GM21786 (cell line): Measurements from ENCODE around the gene KHSRP.
A peak's percentile ranks its signal among the peaks of the same experiment; 100 is the strongest.

Experiments
- ATAC-seq: cut with Tn5 transposase; IDR thresholded peaks from one replicate; pipeline ENCODE4 v1.9.1; 2021; ENCODE audit not compliant: unreplicated experiment

The KHSRP gene

GRCh38 chr19:6393983-6394412 is 30.6 kb downstream of the KHSRP start:
- ATAC-seq = no peak

DNA sequence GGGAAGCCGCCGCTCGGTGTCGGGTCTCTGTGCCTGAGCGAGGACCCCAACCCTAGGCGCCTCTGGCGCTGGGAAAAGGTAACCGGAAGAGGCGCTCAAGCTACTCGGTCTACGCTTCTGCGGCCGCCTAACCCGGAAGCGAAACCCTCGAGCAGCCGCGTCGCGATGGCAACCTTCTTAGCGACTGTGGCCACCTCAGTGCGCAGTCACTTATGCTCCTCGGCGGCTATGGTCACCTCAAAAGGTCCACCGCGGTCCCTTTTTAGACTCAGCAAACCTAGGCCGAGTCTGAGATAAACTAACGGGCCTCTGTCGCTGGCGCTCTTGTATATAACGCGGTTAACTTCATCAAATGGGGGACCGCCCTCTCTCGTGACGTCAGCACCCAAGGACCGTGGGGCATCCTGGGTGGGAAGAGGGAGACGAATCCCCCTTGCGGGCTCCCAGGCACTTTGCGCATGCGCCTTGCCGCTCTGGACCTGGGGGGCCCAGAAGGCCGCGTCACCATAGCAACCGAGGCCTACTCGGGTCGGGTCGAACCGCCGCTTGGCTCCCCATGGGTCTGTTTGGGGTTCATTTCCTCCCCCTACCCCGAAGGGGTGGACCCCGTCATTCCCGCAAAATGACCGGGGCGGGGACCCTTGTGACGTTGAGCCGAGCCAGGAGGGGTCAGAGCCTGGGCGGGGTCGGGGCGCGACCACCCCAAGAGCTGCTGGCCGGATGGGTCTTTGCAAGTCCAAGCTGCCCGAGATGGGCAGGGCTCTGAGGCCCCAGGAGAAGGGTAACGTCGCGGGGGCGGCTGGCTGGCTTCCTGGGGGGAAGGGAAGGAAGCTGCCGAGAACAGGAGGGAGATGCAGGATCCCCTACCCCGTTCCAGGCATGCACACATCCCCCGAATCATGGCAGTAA is 31.3 kb downstream of the KHSRP start, which contains the start of gene GTF2F1:
Gene GTF2F1, minus strand, starts transcription at position 91 of the 909 bp plus-strand sequence. CDS start 169 bp downstream, outside the sequence.
- peak; percentile 74 for ATAC-seq

DNA sequence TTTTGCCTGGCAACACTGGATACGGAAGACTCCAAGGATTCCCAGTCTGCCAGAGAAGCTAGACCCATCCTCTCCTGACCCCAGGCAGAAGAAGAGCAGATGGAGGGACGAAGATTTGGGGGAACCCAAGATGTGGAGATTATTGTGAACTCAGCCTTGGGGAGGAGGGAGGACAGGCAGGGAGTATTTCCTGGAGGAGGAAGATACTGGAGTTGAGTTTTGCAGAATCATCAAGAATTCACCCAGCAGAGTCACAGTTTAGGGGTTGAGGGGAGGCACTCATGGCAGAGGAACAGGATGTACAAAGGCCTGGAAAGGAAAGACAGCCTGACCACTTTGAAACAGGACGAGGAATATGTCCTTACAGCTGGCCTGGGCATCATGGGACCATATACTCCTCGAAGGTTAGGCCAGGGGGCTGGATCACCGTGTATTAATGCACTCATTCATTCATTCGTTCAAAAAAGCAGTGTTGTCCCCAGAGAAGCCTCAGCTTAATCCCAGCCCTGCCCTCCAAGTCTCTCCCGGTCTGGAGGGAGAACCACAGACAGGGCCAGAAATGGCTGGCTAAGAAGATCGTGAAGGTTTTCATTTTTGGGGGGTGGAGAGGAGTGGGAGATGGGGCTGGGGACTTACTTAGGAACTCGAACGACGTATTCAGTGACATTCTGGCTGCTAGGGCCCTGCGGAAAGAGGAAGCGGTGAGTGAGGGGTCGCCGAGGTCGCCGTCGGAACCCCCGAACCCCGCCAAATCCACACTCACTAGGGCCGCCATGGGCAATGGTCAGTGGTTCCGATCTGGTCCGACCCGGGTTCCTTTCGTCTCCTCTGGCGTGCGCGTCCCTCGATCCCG is 32.2 kb downstream of the KHSRP start:
- ATAC-seq = no peak

- no peak for ATAC-seq
These were observed 37.2 kb downstream of the KHSRP start for GRCh38 chr19:6387372-6387771.

DNA sequence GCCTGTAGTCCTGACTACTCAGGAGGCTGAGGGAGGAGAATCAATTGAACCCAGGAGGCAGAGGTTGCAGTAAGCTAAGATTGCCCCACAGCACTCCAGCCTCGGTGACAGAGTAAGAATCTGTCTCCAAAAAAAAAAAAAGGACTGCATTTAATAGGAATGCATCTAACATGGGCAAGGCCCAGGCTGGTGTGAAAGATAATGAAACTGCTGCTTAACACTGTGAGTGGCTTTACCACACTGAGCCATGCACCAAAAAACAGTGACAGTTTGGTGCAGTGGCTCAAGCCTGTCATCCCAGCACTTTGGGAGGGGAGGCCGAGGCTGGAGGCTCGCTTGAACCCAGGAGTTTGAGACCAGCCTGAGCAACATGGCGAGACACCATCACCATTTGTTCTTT is 40.2 kb downstream of the KHSRP start:
- ATAC-seq = no peak

GRCh38 chr19:6383188-6383587 is 41.4 kb downstream of the KHSRP start:
- ATAC-seq = no peak

DNA sequence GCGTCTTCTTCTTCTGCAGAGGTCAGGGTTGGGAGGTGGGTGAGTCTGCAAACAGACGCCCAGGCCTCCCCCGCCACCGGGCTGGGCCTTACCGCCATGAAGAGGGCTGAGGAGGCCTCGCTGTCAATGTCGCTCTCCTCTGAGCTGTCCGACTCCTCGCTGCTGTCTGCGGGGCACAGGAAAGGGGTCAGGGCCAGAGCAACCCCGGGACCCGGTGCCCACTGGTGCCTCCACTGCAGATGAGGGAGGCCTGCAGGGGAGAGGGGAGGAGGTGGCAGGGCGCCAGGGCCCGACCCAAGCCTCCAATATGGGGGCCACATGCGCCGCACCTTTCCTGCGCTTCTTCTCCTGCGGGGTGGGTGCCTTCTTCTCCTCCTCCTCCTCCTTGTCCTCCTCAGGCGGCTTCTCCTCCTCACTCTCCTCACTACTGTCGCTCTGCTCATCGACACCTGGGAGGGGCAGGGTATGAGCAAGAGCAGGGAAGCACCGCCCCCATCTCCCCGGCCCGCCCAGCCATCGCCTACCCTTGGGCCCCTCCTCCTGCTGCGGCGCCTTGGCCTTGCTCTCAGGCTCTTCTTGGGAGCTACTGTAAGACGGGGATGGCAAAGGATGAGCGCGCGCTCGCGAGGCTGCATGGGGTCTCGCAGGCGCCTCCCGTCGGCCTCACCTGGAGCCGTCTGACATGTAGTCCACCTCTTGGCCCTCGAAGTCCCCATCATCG is 43.4 kb downstream of the KHSRP start:
- no peak for ATAC-seq

DNA sequence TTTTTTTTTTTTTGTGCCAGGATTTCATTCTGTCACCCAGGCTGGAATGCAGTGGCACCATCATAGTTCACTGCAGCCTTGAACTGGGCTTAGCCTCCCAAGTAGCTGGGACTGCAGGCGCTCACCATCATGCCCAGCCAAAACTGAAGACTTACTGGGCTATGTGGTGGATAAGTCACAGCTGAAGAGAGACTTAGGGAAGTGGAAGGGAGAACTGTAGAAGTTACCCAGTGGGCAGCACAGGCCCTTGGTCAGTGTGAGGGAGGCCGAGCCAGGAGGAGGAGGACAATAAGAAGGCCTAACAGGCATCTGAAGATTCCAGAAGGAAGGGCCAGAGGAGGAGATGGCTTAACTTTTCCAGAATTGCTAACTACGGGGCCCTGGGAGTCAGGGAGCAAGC is 44.9 kb downstream of the KHSRP start:
- ATAC-seq = no peak

- ATAC-seq = no peak
These were observed 46.1 kb downstream of the KHSRP start for GRCh38 chr19:6378486-6378885.

- ATAC-seq = no peak
These were observed 46.6 kb downstream of the KHSRP start for GRCh38 chr19:6378041-6378440.

- no peak for ATAC-seq
These were observed 48.0 kb downstream of the KHSRP start for GRCh38 chr19:6376512-6377190.

DNA sequence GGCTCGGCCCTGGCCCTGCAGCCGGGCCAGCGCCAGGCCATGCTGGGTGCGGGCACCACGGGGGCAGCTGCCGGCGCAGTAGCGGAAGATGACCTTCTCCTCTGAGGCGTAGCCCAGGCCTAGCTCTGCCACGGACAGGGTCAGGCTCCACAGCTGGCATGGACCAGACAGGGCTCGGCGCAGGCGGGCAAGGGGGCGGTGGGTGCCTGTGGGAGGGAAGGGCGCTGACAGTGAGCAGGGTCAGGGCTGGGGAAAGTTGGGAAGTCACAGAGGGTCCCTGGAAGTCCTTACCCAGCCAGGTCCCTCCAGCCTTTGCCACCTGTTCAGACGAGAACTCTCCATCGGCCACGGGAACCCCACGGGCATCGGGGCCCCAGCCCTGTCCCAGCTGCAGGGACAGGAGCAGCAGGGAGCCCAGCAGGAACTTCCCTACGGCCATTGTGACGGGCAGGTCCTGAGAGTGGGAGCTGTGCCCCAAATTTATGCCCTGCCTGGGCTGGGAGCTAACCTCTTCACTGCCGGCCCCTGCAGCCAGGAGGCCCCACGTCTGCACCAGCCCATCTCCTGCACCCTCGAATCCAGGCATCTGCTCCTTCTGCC is 49.1 kb downstream of the KHSRP start, which contains the start of gene PSPN:
Gene PSPN, minus strand, starts transcription at position 523 of the 600 bp plus-strand sequence. Its CDS starts 84 bp downstream, at position 439.
- ATAC-seq = no peak

DNA sequence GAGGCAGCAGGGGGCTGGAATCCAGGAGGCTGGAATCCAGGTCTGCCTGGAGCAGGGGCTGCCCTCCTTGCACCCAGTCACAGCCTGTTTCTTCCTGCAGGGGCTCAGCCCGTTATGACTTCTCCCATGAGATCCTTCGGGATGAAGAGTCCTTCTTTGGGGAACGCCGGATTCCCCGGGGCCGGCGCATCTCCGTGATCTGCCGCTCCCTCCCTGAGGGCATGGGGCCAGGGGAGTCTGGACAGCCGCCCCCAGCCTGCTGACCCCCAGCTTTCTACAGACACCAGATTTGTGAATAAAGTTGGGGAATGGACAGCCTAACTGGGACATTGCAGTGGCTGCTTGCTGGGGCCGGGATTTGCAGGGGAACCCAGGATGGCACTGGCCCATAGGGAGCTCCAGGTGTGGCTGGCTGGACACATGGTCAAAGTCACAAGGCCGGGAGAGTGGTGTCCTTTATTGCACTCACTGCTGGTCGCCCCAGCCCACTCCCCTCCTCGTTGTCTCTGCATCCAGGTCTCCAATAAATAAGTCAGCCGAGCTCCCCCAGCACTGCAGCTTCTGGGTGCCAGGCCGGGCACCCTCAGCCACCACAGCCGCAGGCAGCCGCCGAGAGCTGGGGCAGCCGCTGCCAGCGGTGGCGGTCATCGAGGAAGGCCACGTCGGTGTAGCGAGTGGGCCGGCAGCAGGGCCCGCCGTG is 49.8 kb downstream of the KHSRP start:
- no peak for ATAC-seq

DNA sequence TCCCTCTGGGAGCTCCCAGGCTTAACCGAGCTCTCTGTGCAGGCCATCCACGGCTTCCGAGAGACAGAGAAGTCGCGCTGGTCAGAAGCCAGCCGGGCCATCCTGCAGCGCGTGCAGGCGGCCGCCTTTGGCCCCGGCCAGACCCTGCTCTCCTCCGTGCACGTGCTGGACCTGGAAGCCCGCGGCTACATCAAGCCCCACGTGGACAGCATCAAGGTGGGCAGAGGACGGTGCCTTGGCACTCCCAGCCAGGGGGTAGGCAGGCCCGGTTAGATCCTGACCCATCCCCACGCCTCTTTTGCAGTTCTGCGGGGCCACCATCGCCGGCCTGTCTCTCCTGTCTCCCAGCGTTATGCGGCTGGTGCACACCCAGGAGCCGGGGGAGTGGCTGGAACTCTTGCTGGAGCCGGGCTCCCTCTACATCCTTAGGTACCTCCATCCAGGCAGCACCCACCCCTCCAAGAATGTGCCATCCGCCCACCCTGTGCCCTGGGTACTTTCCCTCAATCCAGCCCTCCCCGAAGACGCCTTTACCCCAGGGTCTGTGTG is 50.4 kb downstream of the KHSRP start:
- no peak for ATAC-seq

DNA sequence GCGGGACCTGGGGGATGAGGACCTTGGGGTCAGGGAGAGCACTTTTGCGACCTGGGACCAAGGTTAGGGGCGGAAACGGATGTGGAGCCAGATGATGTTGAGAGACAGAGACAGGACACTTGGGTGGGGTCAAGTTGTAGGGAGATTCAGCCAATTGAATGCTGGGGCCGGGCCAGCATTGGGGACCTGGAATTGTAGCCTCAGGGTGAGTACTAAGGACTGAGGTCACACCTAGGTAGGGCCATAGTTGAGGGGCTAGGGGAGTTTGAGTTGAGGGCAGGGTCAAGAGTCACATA is 50.9 kb downstream of the KHSRP start:
- no peak for ATAC-seq

DNA sequence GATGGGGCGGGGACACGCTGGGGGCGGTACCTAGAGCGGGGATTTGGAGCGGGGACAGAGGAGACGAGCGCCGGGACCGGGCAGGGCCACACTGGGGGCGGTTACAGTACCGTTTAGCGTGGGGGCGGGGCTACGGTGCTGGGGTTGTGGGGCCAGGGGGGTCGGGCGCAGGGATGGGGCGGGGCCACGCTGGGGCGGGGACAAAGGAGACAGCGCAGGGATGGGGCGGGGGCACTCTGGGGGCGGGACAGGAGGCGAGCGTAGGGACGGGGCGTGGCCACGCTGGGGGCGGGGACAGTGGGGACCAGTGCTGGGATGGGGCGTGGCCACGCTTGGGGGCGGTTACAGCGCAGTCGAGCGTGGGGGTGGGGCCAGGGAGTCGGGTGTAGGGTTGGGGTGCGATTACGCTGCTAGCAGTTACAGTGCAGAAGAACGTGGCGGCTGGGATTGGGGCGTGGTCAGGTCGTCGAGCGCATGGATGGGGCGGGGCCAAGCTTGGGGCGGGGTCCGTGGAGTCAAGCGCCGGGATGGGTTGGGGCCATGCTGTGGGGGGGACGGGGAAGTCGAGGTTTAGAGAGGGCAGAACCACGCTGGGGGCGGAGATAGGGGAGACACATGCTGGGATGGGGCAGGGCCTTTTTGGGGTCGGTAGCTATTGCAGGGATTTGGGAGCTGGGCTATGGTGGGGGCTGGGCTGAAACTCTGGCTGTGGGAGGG is 51.4 kb downstream of the KHSRP start:
- peak; percentile 44 for ATAC-seq

DNA sequence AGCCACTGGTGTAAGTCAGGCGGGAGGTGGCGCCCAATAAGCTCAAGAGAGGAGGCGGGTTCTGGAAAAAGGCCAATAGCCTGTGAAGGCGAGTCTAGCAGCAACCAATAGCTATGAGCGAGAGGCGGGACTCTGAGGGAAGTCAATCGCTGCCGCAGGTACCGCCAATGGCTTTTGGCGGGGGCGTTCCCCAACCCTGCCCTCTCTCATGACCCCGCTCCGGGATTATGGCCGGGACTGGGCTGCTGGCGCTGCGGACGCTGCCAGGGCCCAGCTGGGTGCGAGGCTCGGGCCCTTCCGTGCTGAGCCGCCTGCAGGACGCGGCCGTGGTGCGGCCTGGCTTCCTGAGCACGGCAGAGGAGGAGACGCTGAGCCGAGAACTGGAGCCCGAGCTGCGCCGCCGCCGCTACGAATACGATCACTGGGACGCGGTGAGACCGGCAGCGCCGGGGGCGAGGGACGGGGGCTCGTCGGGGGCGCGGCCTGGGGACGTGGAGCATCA is 52.0 kb downstream of the KHSRP start, which contains the start of gene ALKBH7:
Gene ALKBH7, plus strand, starts transcription at position 201 of the 502 bp plus-strand sequence. Its CDS starts 27 bp downstream, at position 228.
- ATAC-seq = peak; percentile 82

DNA sequence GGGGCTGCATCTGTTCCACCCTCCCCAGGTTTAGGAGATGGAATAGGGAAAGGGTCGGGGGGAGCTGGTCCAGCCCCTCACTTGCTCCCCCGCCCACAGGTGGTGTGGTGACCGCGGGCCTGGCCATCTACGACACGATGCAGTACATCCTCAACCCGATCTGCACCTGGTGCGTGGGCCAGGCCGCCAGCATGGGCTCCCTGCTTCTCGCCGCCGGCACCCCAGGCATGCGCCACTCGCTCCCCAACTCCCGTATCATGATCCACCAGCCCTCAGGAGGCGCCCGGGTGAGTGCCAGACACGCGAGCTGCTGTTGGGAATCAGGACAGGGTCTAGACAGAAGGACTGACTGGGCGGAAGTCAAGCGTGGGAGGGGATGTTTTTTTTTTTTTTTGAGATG is 60.3 kb downstream of the KHSRP start:
- no peak for ATAC-seq
